GM21528 (cell line): Measurements from ENCODE around the gene F12.

Experiments
- ATAC-seq: cut with Tn5 transposase; IDR thresholded peaks from one replicate; pipeline ENCODE4 v1.9.1; 2021; ENCODE audit warnings: mild to moderate bottlenecking, moderate library complexity; ENCODE audit not compliant: unreplicated experiment, low FRiP score

F12 gene

GRCh38 chr5:177409043-177409801, at the start of gene F12:
Gene F12, minus strand, starts transcription at chr5:177409564. Its CDS starts 37 bp downstream, at chr5:177409527.
- no peak for ATAC-seq

- ATAC-seq = no peak
Observed at GRCh38 chr5:177458912-177459350, 49.6 kb upstream of the F12 start.

DNA sequence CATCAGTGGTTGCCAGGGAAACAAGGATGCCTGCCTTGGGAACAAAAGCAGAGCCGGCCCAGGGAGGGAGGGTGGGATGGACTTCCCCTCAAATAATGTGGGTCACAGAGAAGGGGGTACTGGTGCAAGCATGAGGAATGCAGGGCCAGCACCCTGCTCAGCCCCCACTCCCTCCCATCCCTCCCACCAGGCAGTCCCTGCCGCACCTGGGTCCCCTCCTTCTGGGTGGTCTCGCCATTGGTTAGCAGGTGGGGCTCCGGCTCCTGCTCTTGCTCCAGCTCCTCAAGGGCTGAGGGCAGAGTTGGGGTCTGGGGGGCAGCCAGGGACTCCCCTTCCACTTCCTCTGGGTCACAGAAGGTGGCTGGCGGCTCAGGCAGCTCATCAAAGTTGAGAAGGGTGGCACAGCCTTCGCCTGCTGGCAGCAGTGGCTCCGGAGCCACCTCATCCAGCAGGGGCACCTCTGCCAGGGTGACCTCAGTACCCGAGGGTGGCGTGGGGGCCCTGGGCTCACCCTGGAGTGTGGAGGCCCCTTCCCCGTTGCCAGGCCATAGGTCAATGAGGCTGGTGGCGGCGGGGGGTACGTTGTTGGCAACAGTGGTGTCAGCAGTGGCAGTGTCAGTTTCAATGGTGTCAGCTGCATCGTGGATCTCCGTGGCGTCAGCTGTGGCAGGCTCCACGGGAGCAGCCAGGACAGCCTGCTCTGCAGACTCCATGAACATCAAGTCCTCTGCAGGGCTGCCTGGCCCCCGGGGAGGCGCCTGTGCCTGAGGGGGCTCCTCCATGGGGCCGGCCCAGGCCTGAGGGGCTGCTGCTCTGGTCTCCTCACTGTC, 48.7 kb upstream of the F12 start:
- ATAC-seq = no peak

GRCh38 chr5:177456976-177457851, 47.9 kb upstream of the F12 start:
- peak; percentile 27 for ATAC-seq

GRCh38 chr5:177456591-177456964, 47.2 kb upstream of the F12 start:
- ATAC-seq = no peak

DNA sequence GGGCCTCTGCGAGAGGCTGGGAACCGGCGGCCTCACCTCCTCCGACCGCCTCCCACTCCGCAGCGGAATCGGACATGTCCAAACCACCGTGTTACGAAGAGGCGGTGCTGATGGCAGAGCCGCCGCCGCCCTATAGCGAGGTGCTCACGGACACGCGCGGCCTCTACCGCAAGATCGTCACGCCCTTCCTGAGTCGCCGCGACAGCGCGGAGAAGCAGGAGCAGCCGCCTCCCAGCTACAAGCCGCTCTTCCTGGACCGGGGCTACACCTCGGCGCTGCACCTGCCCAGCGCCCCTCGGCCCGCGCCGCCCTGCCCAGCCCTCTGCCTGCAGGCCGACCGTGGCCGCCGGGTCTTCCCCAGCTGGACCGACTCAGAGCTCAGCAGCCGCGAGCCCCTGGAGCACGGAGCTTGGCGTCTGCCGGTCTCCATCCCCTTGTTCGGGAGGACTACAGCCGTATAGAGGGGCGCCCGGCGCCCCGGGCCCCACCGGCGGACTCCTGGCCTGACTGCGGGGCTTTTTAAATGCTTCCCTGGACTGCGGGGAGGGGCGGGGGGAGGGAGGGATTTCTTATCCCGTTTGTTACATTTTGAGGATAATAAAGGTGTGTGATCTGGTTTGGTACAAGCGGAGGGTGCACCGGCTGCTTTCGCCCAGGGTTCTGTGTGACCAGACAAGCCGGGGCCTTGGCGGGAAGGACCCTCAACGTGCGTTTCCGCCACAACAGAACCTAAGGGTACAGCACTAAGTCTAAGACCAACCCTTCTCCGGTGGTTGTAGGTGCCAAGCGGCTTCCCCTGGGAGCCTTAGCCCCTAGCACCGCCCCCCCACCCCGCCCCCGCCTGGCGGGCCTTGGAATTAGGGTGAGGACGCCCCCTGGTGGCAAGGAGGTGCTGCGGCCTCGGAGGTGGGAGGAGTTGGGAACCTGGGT, 46.6 kb upstream of the F12 start:
- peak; percentile 17 for ATAC-seq

- ATAC-seq = peak; percentile 56
Observed at GRCh38 chr5:177455036-177455660, 45.8 kb upstream of the F12 start.

DNA sequence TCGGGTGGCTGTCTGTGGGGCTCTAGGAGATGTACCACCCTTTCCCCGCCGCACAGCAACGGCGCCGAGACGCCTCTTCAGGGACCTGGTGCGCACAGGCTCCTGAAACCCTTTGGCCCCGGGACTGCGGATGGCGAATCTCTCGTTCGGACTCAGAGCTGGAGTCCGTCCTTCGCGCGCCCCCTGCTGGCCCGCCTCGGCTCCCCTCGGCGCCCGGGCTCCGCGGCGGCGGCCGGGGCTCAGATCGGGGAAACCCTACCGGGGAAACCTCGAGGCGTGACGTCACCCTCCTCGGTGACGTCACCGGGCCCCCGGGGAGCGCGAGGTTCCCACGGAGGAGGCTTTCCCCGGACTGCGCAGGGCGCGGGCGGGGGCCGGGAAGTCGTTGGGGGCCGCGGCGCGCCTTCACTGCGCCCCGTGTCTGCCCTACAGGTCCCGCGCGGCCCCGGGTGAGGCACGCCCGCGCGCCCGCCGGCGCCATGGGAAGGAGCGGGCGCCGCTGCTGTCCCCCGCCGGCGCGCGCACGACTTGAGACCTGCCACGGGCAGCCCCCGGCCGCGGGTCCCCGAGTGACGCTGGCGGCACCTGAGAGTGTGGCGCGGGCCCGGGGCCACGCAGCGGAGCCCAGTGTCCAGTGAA, 45.2 kb upstream of the F12 start:
- peak; percentile 54 for ATAC-seq

- peak; percentile 6 for ATAC-seq
Observed at GRCh38 chr5:177453852-177454396, 44.6 kb upstream of the F12 start.

- no peak for ATAC-seq
Observed at GRCh38 chr5:177452688-177453638, 43.6 kb upstream of the F12 start.

DNA sequence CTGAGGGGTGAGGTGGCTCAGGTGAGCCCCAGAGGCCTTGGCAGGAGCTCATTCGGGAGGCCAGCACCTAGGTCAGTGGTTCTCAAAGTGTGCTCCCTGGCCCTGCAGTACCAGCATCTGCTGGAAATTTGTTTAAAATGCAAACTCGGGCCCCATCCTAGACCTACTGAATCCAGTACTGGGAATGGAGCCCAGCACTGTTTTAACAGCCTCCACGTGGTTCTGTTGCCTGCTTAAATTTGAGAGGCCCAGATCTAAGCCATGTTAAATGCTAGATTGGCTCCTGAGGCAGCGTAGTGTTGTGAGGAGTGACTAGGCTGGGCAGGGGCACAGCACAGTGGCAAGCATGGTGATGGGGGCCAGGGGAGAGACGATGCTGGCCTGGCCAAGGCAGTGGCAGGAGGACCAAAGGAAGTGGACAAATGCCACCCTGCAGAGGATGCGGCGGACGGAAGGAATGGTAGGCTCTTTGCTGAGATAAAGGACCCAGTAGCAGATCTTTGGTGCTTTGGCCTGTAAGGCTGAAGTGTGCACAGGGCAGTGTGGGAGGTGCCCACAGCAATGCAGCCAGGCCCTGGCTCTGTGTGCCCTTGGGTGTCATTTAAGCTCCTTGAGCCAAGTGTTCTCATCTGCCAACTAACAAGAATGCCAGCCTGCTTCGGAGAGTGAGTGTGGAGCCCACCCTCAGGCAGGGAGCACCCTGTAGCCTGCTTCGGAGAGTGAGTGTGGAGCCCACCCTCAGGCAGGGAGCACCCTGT, 41.5 kb upstream of the F12 start:
- ATAC-seq = no peak

DNA sequence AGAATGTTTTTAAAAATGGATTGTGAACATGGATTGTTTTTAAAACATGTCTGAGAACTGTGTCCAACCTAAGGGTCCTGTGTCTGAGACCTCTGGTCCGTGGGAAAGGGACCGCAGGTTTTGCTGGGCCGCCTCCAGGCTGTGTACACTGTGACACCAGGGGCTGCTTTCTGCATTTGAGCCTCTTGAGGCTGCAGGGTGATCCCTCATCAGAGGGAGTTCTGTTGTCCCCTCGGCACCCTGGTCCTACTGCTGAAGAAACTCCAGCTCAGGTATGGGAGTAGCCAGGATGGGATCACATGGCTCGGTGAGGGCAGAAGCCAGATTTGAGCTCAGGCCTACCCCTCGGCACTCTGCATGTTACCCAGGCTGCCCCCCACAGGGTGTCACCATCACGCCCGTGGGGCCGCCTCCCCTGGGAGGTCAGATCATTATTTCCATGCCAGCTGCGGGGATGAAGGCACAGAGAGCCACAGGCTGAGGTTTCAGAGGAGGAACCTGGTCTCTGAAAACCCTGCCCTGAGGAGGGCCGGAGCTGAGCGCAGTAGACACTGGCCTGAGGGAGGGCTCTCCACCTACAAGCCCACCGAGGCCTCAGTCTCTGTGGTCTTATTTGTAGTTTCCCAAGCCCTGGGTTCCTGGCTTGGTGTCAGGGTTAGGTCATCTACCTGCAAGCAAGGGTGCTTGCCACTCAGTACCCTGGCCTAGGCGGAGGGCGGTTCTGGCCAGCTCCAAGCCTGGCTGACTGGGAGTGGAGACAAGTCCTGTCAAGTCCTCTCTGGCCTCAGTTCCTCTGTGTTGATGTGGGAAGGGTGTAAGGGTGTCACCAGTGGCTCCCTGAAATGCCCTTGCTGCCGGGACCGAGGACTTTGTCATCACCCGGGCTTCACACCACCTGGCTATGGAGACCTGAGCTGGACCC, 40.0 kb upstream of the F12 start:
- no peak for ATAC-seq

- ATAC-seq = no peak
Observed at GRCh38 chr5:177448244-177448950, 39.0 kb upstream of the F12 start.

DNA sequence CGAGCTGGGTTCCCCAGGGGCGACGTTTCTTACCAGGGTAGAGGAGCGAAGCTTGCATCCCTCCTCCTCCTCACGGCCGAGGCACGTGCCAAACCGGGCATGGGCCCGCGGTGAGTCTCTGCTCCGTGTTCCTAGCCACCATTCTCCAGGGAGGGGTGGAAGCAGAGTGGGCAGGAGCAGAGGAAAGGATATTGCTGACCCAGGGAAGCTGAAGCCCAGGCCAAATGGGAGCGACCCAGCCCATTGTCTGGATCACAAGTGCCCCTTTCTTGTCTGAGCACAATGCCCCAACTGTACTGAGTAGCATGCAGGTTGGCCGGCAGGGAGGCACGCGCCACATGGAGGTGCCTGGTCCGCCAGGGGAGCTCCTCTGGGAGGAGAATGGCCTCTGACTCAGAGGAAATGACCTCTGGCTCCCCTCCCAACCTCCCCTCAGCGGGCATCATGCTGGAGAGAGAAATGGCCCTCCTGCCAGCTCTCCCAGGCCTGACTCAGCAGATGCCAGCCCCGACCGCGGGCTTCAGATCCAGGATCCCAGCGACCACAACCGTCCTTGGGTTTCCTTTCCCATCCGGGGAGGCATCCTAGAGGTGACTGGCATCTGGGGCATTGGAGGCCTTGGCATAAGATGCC, 38.4 kb upstream of the F12 start:
- ATAC-seq = no peak
